K562 (cell line): ENCODE measurements around the gene DHPS.

Experiments used
- CHAMP1 ChIP-seq: fragments of 450-650 bp; IDR thresholded peaks from 2 replicates; pipeline ENCODE4 v1.6.1; 2016; ENCODE audit warnings: mild to moderate bottlenecking
- KLF16 ChIP-seq: IDR thresholded peaks from 2 replicates; pipeline ENCODE4 v1.6.1; 2016; ENCODE audit warnings: antibody characterized with exemption
- MTA2 ChIP-seq: fragments of 450-650 bp; IDR thresholded peaks from 2 replicates; pipeline ENCODE4 v1.6.1; 2016; ENCODE audit warnings: low read depth
- POLR2A ChIP-seq: fragments of 450-650 bp; conservative IDR thresholded peaks from 2 replicates; pipeline ENCODE4 v1.6.1; 2016
- RAD21 ChIP-seq, 2 experiments: fragments of 250-450 bp in 1 of 2; fragments of 450-650 bp in 1 of 2; sonication (Bioruptor Pico) in 1 of 2; formaldehyde crosslinking in 1 of 2; IDR thresholded peaks in 1 of 2; conservative IDR thresholded peaks in 1 of 2; 2 replicates each; pipeline versions ENCODE4 v1.4.0 to v1.8.0; 2020 to 2022; ENCODE audit warnings: mild to moderate bottlenecking in 2 of 2, moderate library complexity in 1 of 2
- SAFB2 ChIP-seq: fragments of 200-400 bp; formaldehyde crosslinking; IDR thresholded peaks from 2 replicates; pipeline ENCODE4 v1.6.1; 2018; ENCODE audit warnings: borderline replicate concordance, low read length, low read depth, moderate library complexity; ENCODE audit not compliant: severe bottlenecking
- ZNF699 ChIP-seq: fragments of 250-450 bp; sonication (Bioruptor Pico); IDR thresholded peaks from 2 replicates; pipeline ENCODE4 v1.8.0; 2021; ENCODE audit warnings: mild to moderate bottlenecking, moderate library complexity; ENCODE audit not compliant: insufficient replicate concordance
- TF ChIP-seq, protein P1 (sequence below): fragments of 250-450 bp; sonication (Bioruptor Pico); IDR thresholded peaks from 2 replicates; pipeline ENCODE4 v1.8.0; 2021; ENCODE audit warnings: moderate library complexity, mild to moderate bottlenecking, inconsistent platforms
- TF ChIP-seq, protein P2 (sequence below): fragments of 250-450 bp; sonication (Bioruptor Pico); IDR thresholded peaks from 2 replicates; pipeline ENCODE4 v1.5.0; 2022; ENCODE audit warnings: mild to moderate bottlenecking
- TF ChIP-seq, protein P3 (sequence below), 3 experiments: IDR thresholded peaks in 2 of 3; conservative IDR thresholded peaks in 1 of 3; 2 replicates each; pipeline ENCODE4 v1.5.1; 2011 to 2012; ENCODE audit warnings: low read length in 3 of 3, mild to moderate bottlenecking in 3 of 3, control low read depth in 2 of 3, improper control_type of control experiment in 1 of 3, inconsistent platforms in 1 of 3, low read depth in 1 of 3, mixed read lengths in 1 of 3, moderate library complexity in 1 of 3; ENCODE audit not compliant: insufficient read depth in 2 of 3

DNA sequence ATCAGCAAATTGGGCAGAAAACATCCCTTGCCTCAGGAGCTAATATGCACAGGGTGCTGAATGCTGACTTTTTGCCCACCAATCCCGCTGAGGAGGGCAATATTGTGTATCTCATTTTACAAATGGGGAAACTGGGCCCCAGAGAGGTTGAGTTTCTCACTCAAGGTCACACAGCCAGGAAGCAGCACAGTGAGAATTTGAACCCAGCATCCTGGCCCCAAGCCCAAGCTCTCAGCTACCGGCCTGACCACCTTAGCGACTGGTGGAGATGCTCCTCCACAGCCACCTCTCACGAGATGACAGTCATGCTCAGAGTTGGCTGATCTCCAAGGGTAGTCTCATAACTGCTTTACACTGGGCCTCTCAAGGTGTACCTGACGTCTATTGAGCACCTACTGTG is 11.3 kb upstream of the DHPS start:
- TF ChIP-seq, protein P1, sequence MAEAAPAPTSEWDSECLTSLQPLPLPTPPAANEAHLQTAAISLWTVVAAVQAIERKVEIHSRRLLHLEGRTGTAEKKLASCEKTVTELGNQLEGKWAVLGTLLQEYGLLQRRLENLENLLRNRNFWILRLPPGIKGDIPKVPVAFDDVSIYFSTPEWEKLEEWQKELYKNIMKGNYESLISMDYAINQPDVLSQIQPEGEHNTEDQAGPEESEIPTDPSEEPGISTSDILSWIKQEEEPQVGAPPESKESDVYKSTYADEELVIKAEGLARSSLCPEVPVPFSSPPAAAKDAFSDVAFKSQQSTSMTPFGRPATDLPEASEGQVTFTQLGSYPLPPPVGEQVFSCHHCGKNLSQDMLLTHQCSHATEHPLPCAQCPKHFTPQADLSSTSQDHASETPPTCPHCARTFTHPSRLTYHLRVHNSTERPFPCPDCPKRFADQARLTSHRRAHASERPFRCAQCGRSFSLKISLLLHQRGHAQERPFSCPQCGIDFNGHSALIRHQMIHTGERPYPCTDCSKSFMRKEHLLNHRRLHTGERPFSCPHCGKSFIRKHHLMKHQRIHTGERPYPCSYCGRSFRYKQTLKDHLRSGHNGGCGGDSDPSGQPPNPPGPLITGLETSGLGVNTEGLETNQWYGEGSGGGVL (CRISPR knock-in tag): no peak
- no peak for TF ChIP-seq CHAMP1
- TF ChIP-seq ZNF699 (CRISPR knock-in tag): no peak
- TF ChIP-seq, protein P2, sequence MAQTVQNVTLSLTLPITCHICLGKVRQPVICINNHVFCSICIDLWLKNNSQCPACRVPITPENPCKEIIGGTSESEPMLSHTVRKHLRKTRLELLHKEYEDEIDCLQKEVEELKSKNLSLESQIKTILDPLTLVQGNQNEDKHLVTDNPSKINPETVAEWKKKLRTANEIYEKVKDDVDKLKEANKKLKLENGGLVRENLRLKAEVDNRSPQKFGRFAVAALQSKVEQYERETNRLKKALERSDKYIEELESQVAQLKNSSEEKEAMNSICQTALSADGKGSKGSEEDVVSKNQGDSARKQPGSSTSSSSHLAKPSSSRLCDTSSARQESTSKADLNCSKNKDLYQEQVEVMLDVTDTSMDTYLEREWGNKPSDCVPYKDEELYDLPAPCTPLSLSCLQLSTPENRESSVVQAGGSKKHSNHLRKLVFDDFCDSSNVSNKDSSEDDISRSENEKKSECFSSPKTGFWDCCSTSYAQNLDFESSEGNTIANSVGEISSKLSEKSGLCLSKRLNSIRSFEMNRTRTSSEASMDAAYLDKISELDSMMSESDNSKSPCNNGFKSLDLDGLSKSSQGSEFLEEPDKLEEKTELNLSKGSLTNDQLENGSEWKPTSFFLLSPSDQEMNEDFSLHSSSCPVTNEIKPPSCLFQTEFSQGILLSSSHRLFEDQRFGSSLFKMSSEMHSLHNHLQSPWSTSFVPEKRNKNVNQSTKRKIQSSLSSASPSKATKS (CRISPR knock-in tag): no peak
- no peak for TF ChIP-seq SAFB2
- TF ChIP-seq RAD21 (CRISPR knock-in tag; conservative IDR thresholded peaks at IDR 0.05 in 1 of 2, IDR thresholded peaks at IDR 0.05 in 1 of 2): no peak
- no peak for TF ChIP-seq MTA2
- TF ChIP-seq, protein P3, sequence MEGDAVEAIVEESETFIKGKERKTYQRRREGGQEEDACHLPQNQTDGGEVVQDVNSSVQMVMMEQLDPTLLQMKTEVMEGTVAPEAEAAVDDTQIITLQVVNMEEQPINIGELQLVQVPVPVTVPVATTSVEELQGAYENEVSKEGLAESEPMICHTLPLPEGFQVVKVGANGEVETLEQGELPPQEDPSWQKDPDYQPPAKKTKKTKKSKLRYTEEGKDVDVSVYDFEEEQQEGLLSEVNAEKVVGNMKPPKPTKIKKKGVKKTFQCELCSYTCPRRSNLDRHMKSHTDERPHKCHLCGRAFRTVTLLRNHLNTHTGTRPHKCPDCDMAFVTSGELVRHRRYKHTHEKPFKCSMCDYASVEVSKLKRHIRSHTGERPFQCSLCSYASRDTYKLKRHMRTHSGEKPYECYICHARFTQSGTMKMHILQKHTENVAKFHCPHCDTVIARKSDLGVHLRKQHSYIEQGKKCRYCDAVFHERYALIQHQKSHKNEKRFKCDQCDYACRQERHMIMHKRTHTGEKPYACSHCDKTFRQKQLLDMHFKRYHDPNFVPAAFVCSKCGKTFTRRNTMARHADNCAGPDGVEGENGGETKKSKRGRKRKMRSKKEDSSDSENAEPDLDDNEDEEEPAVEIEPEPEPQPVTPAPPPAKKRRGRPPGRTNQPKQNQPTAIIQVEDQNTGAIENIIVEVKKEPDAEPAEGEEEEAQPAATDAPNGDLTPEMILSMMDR (IDR thresholded peaks at IDR 0.05 in 2 of 3, conservative IDR thresholded peaks at IDR 0.05 in 1 of 3; ENCODE audit: insufficient read depth in 2 of 3, low read depth in 1 of 3, low read length in 3 of 3): no peak
- TF ChIP-seq POLR2A: no peak
- no peak for TF ChIP-seq KLF16
